OCI-LY3 (cell line): ENCODE results near the gene ZNF155.
A peak's percentile ranks its signal among the peaks of the same experiment; 100 is the strongest.

Source experiments
- H2AFZ ChIP-seq: fragments of 200-600, 300-600 bp; shearing (Covaris generic); 2 replicates; pipeline ENCODE4 v1.6.0; 2014; ENCODE audit warnings: antibody characterized with exemption, low read depth, low read length
- H3K27ac ChIP-seq: fragments of 200-600, 300-600 bp; sonication (generic); 2 replicates; pipeline ENCODE4 v1.5.1; 2014; ENCODE audit warnings: mild to moderate bottlenecking, low read length, moderate library complexity, mixed read lengths
- H3K27me3 ChIP-seq: fragments of 200-600, 300-600 bp; sonication (generic); 2 replicates; pipeline ENCODE4 v1.6.1; 2014; ENCODE audit warnings: low read depth, low read length, mixed read lengths
- H3K36me3 ChIP-seq: fragments of 200-600, 300-600 bp; sonication (generic); replicated peaks from 2 replicates; pipeline ENCODE3; 2014; ENCODE audit warnings: low read depth, low read length, mixed read lengths
- H3K4me1 ChIP-seq: fragments of 300-600, 200-600 bp; sonication (generic); 2 replicates; pipeline ENCODE4 v1.6.1; 2014; ENCODE audit warnings: low read length, mixed read lengths
- H3K4me2 ChIP-seq: fragments of 200-600, 300-600 bp; sonication (generic); 2 replicates; pipeline ENCODE4 v1.6.1; 2014; ENCODE audit warnings: low read length, mixed read lengths
- H3K4me3 ChIP-seq: fragments of 300-600, 200-600 bp; sonication (generic); 2 replicates; pipeline ENCODE4 v1.5.1; 2014; ENCODE audit warnings: antibody characterized with exemption, mild to moderate bottlenecking, low read length, moderate library complexity
- H3K79me2 ChIP-seq: fragments of 300-600, 200-600 bp; shearing (Covaris generic); 2 replicates; pipeline ENCODE4 v1.6.1; 2014; ENCODE audit warnings: mild to moderate bottlenecking, low read length, mixed read lengths
- H3K9ac ChIP-seq: fragments of 300-600, 200-600 bp; shearing (Covaris generic); 2 replicates; pipeline ENCODE4 v1.6.0; 2014; ENCODE audit warnings: mild to moderate bottlenecking, low read length, moderate library complexity
- H3K9me3 ChIP-seq: fragments of 200-600, 300-600 bp; shearing (Covaris generic); 2 replicates; pipeline ENCODE4 v1.6.1; 2014; ENCODE audit warnings: low read length, mixed read lengths; ENCODE audit not compliant: insufficient read depth
- H4K20me1 ChIP-seq: fragments of 200-600, 300-600 bp; sonication (generic); 2 replicates; pipeline ENCODE4 v1.6.1; 2016; ENCODE audit warnings: low read length, mixed read lengths; ENCODE audit not compliant: insufficient read depth
- CTCF ChIP-seq: fragments of 200-600, 300-600 bp; sonication (generic); IDR thresholded peaks from 2 replicates; pipeline ENCODE4 v1.5.1; 2014; ENCODE audit warnings: antibody characterized with exemption, low read length, low read depth
- EZH2phosphoT487 ChIP-seq: fragments of 200-600 bp; shearing (Covaris generic); IDR thresholded peaks from 2 replicates; pipeline ENCODE4 v1.6.1; 2018; ENCODE audit warnings: antibody characterized with exemption, mixed run types, low read depth

Gene ZNF155

GRCh38 chr19:44019498-44019897, 35.5 kb downstream of the ZNF155 start:
- Histone ChIP-seq H3K4me2 (no peak overlapping the region), H3K9ac (no peak overlapping the region), H3K27me3 (no peaks in the 10 kb centered on the region), H3K79me2 (no peaks in the 10 kb centered on the region), H3K4me1 (no peaks in the 10 kb centered on the region), H3K36me3 (no peaks in the 10 kb centered on the region), H3K27ac (no peak overlapping the region), H3K9me3 (no peaks in the 10 kb centered on the region), H4K20me1 (no peaks in the 10 kb centered on the region), H2AFZ (no peak overlapping the region), H3K4me3 (no peak overlapping the region)
- TF ChIP-seq EZH2phosphoT487 (no peak), CTCF (no peak)

- no peaks in the 10 kb centered on the region for H3K9me3 ChIP-seq
- H3K27me3 ChIP-seq: no peaks in the 10 kb centered on the region
- no peaks in the 10 kb centered on the region for H3K4me1 ChIP-seq
- no peak overlapping the region for H3K9ac ChIP-seq
- H3K4me2 ChIP-seq: no peak overlapping the region
- no peaks in the 10 kb centered on the region for H3K36me3 ChIP-seq
- TF ChIP-seq EZH2phosphoT487 (no peak), CTCF (no peak)
- no peaks in the 10 kb centered on the region for H4K20me1 ChIP-seq
- no peak overlapping the region for H3K27ac ChIP-seq
- no peak overlapping the region for H3K4me3 ChIP-seq
- H2AFZ ChIP-seq: no peak overlapping the region
- no peaks in the 10 kb centered on the region for H3K79me2 ChIP-seq
Observed at GRCh38 chr19:44021221-44021620, 37.2 kb downstream of the ZNF155 start.

- Histone ChIP-seq H2AFZ (peak overlapping the region; percentile 98), H3K27me3 (no peaks in the 10 kb centered on the region), H3K36me3 (peaks cover 32% of the 10 kb centered on the region), H3K4me1 (no peaks in the 10 kb centered on the region), H3K4me3 (peak overlapping the region; percentile 78), H3K79me2 (no peaks in the 10 kb centered on the region), H3K27ac (no peak overlapping the region), H4K20me1 (no peaks in the 10 kb centered on the region), H3K9me3 (0 out of 2 replicates have a peak, but pooled peaks cover 4% of the 10 kb centered on the region), H3K9ac (peak overlapping the region; percentile 61), H3K4me2 (peak overlapping the region; percentile 53)
- TF ChIP-seq EZH2phosphoT487: no peak
- no peak for TF ChIP-seq CTCF
Observed at GRCh38 chr19:44024900-44025216, 40.9 kb downstream of the ZNF155 start.

GRCh38 chr19:44025217-44025936, 41.4 kb downstream of the ZNF155 start, which contains the start of gene ZNF222:
ZNF222 (plus strand) TSS chr19:44025379; CDS start chr19:44025437, 58 bp downstream.
- H3K27me3 ChIP-seq: no peaks in the 10 kb centered on the region
- H3K4me2 ChIP-seq: peak within 1 kb of the TSS; percentile 53
- peaks cover 37% of the 10 kb centered on the region for H3K36me3 ChIP-seq
- no peak within 1 kb of the TSS for H3K27ac ChIP-seq
- TF ChIP-seq CTCF (no peak), EZH2phosphoT487 (no peak)
- H3K9ac ChIP-seq: peak within 1 kb of the TSS; percentile 61
- H3K79me2 ChIP-seq: no peaks in the 10 kb centered on the region
- H4K20me1 ChIP-seq: no peaks in the 10 kb centered on the region
- 0 out of 2 replicates have a peak, but pooled peaks cover 6% of the 10 kb centered on the region for H3K9me3 ChIP-seq
- peak within 1 kb of the TSS; percentile 98 for H2AFZ ChIP-seq
- no peaks in the 10 kb centered on the region for H3K4me1 ChIP-seq
- H3K4me3 ChIP-seq: peak within 1 kb of the TSS; percentile 78
